ENCODE measurements around the gene HDAC9.

HDAC9 gene

GRCh38 chr7:18626717-18627116 lies 131.2 kb downstream of the HDAC9 start:
- Histone ChIP-seq H3K9ac (ENCODE audit: low read length) (no peak overlapping the region), H3K27ac (ENCODE audit: low read depth, low read length) (no peak overlapping the region), H2BK15ac (replicated peaks; ENCODE audit: low read depth) (no peak overlapping the region), H3K4me2 (ENCODE audit: low read length) (no peak overlapping the region), H2AK5ac (ENCODE audit: low read length) (no peak overlapping the region), H3K27me3 (ENCODE audit: insufficient read depth, low read length, poor library complexity) (no peaks in the 10 kb centered on the region), H3K79me2 (ENCODE audit: control insufficient read depth, insufficient read depth, low read length) (no peaks in the 10 kb centered on the region), H3K36me3 (ENCODE audit: control insufficient read depth, insufficient read depth, low read length) (no peaks in the 10 kb centered on the region), H3K18ac (ENCODE audit: low read length) (no peak overlapping the region), H3K4me3 (ENCODE audit: low read length) (no peak overlapping the region), H4K8ac (ENCODE audit: low read depth, low read length) (no peak overlapping the region), H4K5ac (ENCODE audit: low read length) (no peak overlapping the region), H3K4me1 (ENCODE audit: control insufficient read depth, low read depth, low read length) (no peaks in the 10 kb centered on the region), H3K4ac (ENCODE audit: low read depth, low read length) (no peak overlapping the region), H2BK120ac (ENCODE audit: low read depth, low read length) (no peak overlapping the region), H3K23ac (ENCODE audit: low read length) (no peak overlapping the region), H2BK5ac (ENCODE audit: low read length) (no peak overlapping the region), H3K79me1 (ENCODE audit: low read length) (no peaks in the 10 kb centered on the region), H3K56ac (ENCODE audit: low read length) (no peak overlapping the region)
- DNase-seq, result no peak

GRCh38 chr7:18637516-18637915 lies 142.0 kb downstream of the HDAC9 start:
- Histone ChIP-seq H3K4me3 (ENCODE audit: low read length) (no peak overlapping the region), H3K79me1 (ENCODE audit: low read length) (no peaks in the 10 kb centered on the region), H3K23ac (ENCODE audit: low read length) (no peak overlapping the region), H3K18ac (ENCODE audit: low read length) (no peak overlapping the region), H2AK5ac (ENCODE audit: low read length) (no peak overlapping the region), H3K27ac (ENCODE audit: low read depth, low read length) (no peak overlapping the region), H3K27me3 (ENCODE audit: insufficient read depth, low read length, poor library complexity) (no peaks in the 10 kb centered on the region), H2BK120ac (ENCODE audit: low read depth, low read length) (no peak overlapping the region), H3K79me2 (ENCODE audit: control insufficient read depth, insufficient read depth, low read length) (no peaks in the 10 kb centered on the region), H3K4ac (ENCODE audit: low read depth, low read length) (no peak overlapping the region), H2BK15ac (replicated peaks; ENCODE audit: low read depth) (no peak overlapping the region), H3K4me2 (ENCODE audit: low read length) (no peak overlapping the region), H4K8ac (ENCODE audit: low read depth, low read length) (no peak overlapping the region), H3K9ac (ENCODE audit: low read length) (no peak overlapping the region), H3K4me1 (ENCODE audit: control insufficient read depth, low read depth, low read length) (no peaks in the 10 kb centered on the region), H3K36me3 (ENCODE audit: control insufficient read depth, insufficient read depth, low read length) (no peaks in the 10 kb centered on the region), H2BK5ac (ENCODE audit: low read length) (no peak overlapping the region), H4K5ac (ENCODE audit: low read length) (no peak overlapping the region), H3K56ac (ENCODE audit: low read length) (no peak overlapping the region)
- no CpG with 5 or more reads among the region's 3 CpGs for WGBS (ENCODE audit: extremely low coverage, insufficient coverage, low lambda C conversion rate)
- no peak for DNase-seq

GRCh38 chr7:18638594-18639452 lies 143.3 kb downstream of the HDAC9 start:
- no peak overlapping the region for H4K5ac ChIP-seq (ENCODE audit: low read length)
- WGBS (ENCODE audit: extremely low coverage, insufficient coverage, low lambda C conversion rate), result no CpG with 5 or more reads among the region's 4 CpGs
- no peak overlapping the region for H3K18ac ChIP-seq (ENCODE audit: low read length)
- H3K56ac ChIP-seq (ENCODE audit: low read length), result no peak overlapping the region
- no peak overlapping the region for H3K4me2 ChIP-seq (ENCODE audit: low read length)
- H3K36me3 ChIP-seq (ENCODE audit: control insufficient read depth, insufficient read depth, low read length), result no peaks in the 10 kb centered on the region
- no peak overlapping the region for H3K4ac ChIP-seq (ENCODE audit: low read depth, low read length)
- no peaks in the 10 kb centered on the region for H3K79me1 ChIP-seq (ENCODE audit: low read length)
- H3K4me3 ChIP-seq (ENCODE audit: low read length), result no peak overlapping the region
- H3K27ac ChIP-seq (ENCODE audit: low read depth, low read length), result no peak overlapping the region
- H2BK15ac ChIP-seq (replicated peaks; ENCODE audit: low read depth), result no peak overlapping the region
- H3K27me3 ChIP-seq (ENCODE audit: insufficient read depth, low read length, poor library complexity), result no peaks in the 10 kb centered on the region
- no peak overlapping the region for H3K23ac ChIP-seq (ENCODE audit: low read length)
- H4K8ac ChIP-seq (ENCODE audit: low read depth, low read length), result no peak overlapping the region
- no peak overlapping the region for H2BK120ac ChIP-seq (ENCODE audit: low read depth, low read length)
- H3K79me2 ChIP-seq (ENCODE audit: control insufficient read depth, insufficient read depth, low read length), result no peaks in the 10 kb centered on the region
- H2BK5ac ChIP-seq (ENCODE audit: low read length), result no peak overlapping the region
- no peak overlapping the region for H3K9ac ChIP-seq (ENCODE audit: low read length)
- H2AK5ac ChIP-seq (ENCODE audit: low read length), result no peak overlapping the region
- H3K4me1 ChIP-seq (ENCODE audit: control insufficient read depth, low read depth, low read length), result no peaks in the 10 kb centered on the region
- no peak for DNase-seq

GRCh38 chr7:18639711-18640110 lies 144.2 kb downstream of the HDAC9 start:
- H3K79me1 ChIP-seq (ENCODE audit: low read length), result no peaks in the 10 kb centered on the region
- H3K27ac ChIP-seq (ENCODE audit: low read depth, low read length), result no peak overlapping the region
- no peaks in the 10 kb centered on the region for H3K4me1 ChIP-seq (ENCODE audit: control insufficient read depth, low read depth, low read length)
- no peaks in the 10 kb centered on the region for H3K27me3 ChIP-seq (ENCODE audit: insufficient read depth, low read length, poor library complexity)
- no peak overlapping the region for H2AK5ac ChIP-seq (ENCODE audit: low read length)
- no peak for DNase-seq
- H2BK15ac ChIP-seq (replicated peaks; ENCODE audit: low read depth), result no peak overlapping the region
- no peak overlapping the region for H3K9ac ChIP-seq (ENCODE audit: low read length)
- H2BK120ac ChIP-seq (ENCODE audit: low read depth, low read length), result no peak overlapping the region
- no peak overlapping the region for H2BK5ac ChIP-seq (ENCODE audit: low read length)
- WGBS (ENCODE audit: extremely low coverage, insufficient coverage, low lambda C conversion rate), result no CpG with 5 or more reads among the region's 1 CpG
- no peak overlapping the region for H3K4me2 ChIP-seq (ENCODE audit: low read length)
- no peaks in the 10 kb centered on the region for H3K36me3 ChIP-seq (ENCODE audit: control insufficient read depth, insufficient read depth, low read length)
- H3K79me2 ChIP-seq (ENCODE audit: control insufficient read depth, insufficient read depth, low read length), result no peaks in the 10 kb centered on the region
- H3K18ac ChIP-seq (ENCODE audit: low read length), result no peak overlapping the region
- no peak overlapping the region for H3K56ac ChIP-seq (ENCODE audit: low read length)
- no peak overlapping the region for H4K5ac ChIP-seq (ENCODE audit: low read length)
- no peak overlapping the region for H3K23ac ChIP-seq (ENCODE audit: low read length)
- H3K4me3 ChIP-seq (ENCODE audit: low read length), result no peak overlapping the region
- no peak overlapping the region for H3K4ac ChIP-seq (ENCODE audit: low read depth, low read length)
- no peak overlapping the region for H4K8ac ChIP-seq (ENCODE audit: low read depth, low read length)

GRCh38 chr7:18644981-18645380 lies 149.4 kb downstream of the HDAC9 start:
- Histone ChIP-seq H4K8ac (ENCODE audit: low read depth, low read length) (no peak overlapping the region), H3K18ac (ENCODE audit: low read length) (no peak overlapping the region), H3K79me2 (ENCODE audit: control insufficient read depth, insufficient read depth, low read length) (no peaks in the 10 kb centered on the region), H3K27me3 (ENCODE audit: insufficient read depth, low read length, poor library complexity) (no peaks in the 10 kb centered on the region), H3K4ac (ENCODE audit: low read depth, low read length) (no peak overlapping the region), H3K9ac (ENCODE audit: low read length) (no peak overlapping the region), H3K4me2 (ENCODE audit: low read length) (no peak overlapping the region), H3K23ac (ENCODE audit: low read length) (no peak overlapping the region), H3K36me3 (ENCODE audit: control insufficient read depth, insufficient read depth, low read length) (no peaks in the 10 kb centered on the region), H3K4me3 (ENCODE audit: low read length) (no peak overlapping the region), H2AK5ac (ENCODE audit: low read length) (no peak overlapping the region), H3K79me1 (ENCODE audit: low read length) (no peaks in the 10 kb centered on the region), H3K4me1 (ENCODE audit: control insufficient read depth, low read depth, low read length) (no peaks in the 10 kb centered on the region), H2BK5ac (ENCODE audit: low read length) (no peak overlapping the region), H2BK120ac (ENCODE audit: low read depth, low read length) (no peak overlapping the region), H3K56ac (ENCODE audit: low read length) (no peak overlapping the region), H3K27ac (ENCODE audit: low read depth, low read length) (no peak overlapping the region), H4K5ac (ENCODE audit: low read length) (no peak overlapping the region), H2BK15ac (replicated peaks; ENCODE audit: low read depth) (no peak overlapping the region)
- no CpG with 5 or more reads among the region's 3 CpGs for WGBS (ENCODE audit: extremely low coverage, insufficient coverage, low lambda C conversion rate)
- DNase-seq, result no peak

- Histone ChIP-seq H3K4me1 (ENCODE audit: control insufficient read depth, low read depth, low read length) (no peaks in the 10 kb centered on the region), H4K8ac (ENCODE audit: low read depth, low read length) (no peak overlapping the region), H3K27ac (ENCODE audit: low read depth, low read length) (no peak overlapping the region), H3K27me3 (ENCODE audit: insufficient read depth, low read length, poor library complexity) (no peaks in the 10 kb centered on the region), H2BK15ac (replicated peaks; ENCODE audit: low read depth) (no peak overlapping the region), H3K9ac (ENCODE audit: low read length) (no peak overlapping the region), H3K18ac (ENCODE audit: low read length) (no peak overlapping the region), H3K4me3 (ENCODE audit: low read length) (no peak overlapping the region), H3K36me3 (ENCODE audit: control insufficient read depth, insufficient read depth, low read length) (no peaks in the 10 kb centered on the region), H4K5ac (ENCODE audit: low read length) (no peak overlapping the region), H3K56ac (ENCODE audit: low read length) (no peak overlapping the region), H3K79me2 (ENCODE audit: control insufficient read depth, insufficient read depth, low read length) (no peaks in the 10 kb centered on the region), H2AK5ac (ENCODE audit: low read length) (no peak overlapping the region), H2BK120ac (ENCODE audit: low read depth, low read length) (no peak overlapping the region), H3K4ac (ENCODE audit: low read depth, low read length) (no peak overlapping the region), H3K23ac (ENCODE audit: low read length) (no peak overlapping the region), H3K4me2 (ENCODE audit: low read length) (no peak overlapping the region), H2BK5ac (ENCODE audit: low read length) (no peak overlapping the region), H3K79me1 (ENCODE audit: low read length) (no peaks in the 10 kb centered on the region)
- no CpG with 5 or more reads among the region's 5 CpGs for WGBS (ENCODE audit: extremely low coverage, insufficient coverage, low lambda C conversion rate)
- DNase-seq, result no peak
These were observed 152.0 kb downstream of the HDAC9 start for GRCh38 chr7:18647582-18647981.

All from mesendoderm (in vitro differentiated cells).